ENCODE data around the gene TBC1D3E.
"Not testable (repeated sequence)": the region's sequence is repeated elsewhere in the genome, so short reads cannot be mapped to it uniquely, and the experiment has no call there.

The TBC1D3E gene

DNA sequence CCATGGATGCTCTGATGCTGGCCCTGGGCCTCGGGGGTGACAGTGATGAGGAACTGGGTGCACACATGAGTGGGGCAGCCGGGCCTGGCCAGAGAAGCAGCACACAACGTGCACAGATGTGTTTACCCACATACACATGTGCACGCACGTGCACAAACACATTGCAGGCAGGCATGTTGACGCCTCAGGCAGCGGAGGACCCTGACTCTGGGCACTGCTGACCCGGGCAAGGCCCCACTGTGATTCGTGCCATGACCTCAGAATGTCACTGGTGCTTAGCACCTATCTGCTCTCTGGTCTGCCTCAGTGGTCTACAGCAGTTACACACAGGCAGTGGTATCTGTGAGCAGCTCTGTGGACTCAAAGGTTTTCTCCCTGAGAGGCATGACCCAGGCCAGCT is at the start of gene TBC1D3E:
TBC1D3E (plus strand) TSS at position 301 of the 400 bp plus-strand sequence. CDS start 1,545 bp downstream, outside the sequence.
- not testable (repeated sequence) for DNase-seq (ENCODE audit: low read depth in 1 of 2, low spot score in 1 of 2)

DNA sequence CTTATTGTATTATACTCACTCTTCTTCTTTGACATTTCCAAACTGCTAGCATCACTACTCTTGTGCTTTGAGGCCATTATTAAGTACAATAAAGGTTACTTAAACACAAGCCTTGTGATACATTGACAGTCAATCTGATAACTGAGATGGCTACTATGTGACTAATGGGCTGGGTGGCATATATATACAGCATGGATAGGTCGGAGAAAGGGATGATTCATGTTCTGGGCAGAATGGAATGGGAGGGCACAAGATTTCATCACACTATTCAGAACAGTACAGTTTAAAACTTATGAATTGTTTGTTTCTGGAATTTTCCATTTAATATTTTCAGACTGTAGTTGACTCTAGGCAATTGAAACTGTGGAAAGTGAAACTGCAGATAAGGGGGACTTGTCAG is 40.4 kb upstream of the TBC1D3E start:
- not testable (repeated sequence) for DNase-seq (ENCODE audit: low read depth in 1 of 2, low spot score in 1 of 2)

DNA sequence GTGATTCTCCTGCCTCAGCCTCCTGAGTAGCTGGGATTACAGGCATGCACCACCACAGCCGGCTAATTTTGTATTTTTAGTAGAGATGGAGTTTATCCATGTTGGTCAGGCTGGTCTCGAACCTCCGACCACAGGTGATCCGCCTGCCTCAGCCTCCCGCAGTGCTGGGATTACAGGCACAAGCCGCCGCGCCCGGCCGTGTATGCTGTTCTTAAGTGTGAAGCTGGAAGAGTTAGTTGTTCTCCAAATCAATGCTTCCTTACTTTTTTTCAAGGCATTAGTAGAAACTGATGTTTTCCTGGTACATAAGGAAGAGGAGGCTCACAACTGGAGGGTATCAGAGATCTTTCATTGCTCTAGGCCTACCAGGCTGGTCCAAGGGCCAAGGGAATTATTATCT is 39.6 kb upstream of the TBC1D3E start:
- DNase-seq (ENCODE audit: low read depth in 1 of 2, low spot score in 1 of 2), result not testable (repeated sequence)

DNA sequence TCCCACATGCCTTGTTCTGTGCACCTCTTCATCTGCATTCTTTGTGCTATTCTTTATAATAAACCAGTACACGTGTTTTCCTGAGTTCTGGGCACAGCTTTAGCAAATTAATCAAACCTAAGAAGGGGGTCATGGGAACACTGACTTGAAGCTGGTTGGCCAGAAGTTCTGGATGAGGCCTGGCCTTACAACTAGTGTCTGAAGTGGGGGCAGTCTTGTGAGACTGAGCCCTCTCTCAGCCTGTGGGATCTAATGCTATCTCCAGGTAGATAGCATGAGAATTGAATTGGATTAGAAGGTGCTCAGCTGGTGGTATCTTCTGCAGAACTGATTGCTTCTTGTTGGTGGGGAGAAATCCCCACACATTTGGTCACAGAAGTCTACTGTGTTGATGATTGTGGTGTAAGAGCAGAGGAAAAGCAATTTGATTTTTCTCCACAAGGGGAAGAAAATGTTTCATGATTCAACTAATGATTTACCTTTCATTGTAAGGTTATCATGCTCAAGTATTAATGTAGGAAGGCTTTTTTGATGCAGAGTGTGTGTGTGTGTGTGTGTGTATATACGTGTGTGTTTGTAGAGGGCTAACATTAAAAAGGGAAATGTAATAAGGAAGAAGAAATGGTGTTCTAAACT is 33.6 kb upstream of the TBC1D3E start:
- DNase-seq (ENCODE audit: low read depth in 1 of 2, low spot score in 1 of 2), result not testable (repeated sequence)

DNA sequence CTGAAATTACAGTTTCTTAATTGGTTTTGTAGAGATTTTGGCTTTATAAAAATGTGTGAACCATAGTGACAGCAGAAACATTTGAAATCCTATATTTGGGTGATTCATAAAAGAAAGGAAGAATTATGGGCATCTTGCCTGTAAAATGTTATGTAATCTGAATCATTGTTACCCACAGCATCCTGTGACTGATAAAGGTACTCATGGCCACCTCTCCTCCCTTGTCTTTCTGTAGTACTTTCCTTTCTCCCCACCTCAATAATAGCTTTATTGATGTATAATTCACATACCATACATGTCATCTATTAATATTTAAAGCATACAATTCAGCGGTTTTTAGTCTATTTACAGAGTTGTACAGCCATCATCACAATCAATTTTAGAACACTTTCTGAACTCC is 28.5 kb upstream of the TBC1D3E start:
- DNase-seq (ENCODE audit: low read depth in 1 of 2, low spot score in 1 of 2), result not testable (repeated sequence)

DNA sequence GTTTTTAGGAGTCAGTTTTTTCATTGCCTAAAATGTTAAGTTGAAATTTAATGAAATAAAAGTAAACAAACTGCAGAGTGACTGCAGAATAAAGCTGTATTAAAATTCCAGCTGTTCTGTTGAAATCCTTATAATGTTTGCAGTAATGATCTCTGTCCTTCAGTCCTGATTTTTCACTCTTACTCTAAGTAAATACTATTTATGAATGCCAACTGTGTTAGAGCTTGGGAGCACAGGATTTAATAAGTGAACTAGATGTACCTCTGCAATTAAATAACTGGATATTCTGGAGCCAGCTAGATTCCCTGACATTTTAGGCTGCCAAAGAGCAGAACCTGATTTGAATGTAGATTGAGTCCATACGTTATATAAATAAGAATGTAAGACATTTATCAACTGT is 7.9 kb upstream of the TBC1D3E start:
- DNase-seq (ENCODE audit: low read depth in 1 of 2, low spot score in 1 of 2), result not testable (repeated sequence)

DNA sequence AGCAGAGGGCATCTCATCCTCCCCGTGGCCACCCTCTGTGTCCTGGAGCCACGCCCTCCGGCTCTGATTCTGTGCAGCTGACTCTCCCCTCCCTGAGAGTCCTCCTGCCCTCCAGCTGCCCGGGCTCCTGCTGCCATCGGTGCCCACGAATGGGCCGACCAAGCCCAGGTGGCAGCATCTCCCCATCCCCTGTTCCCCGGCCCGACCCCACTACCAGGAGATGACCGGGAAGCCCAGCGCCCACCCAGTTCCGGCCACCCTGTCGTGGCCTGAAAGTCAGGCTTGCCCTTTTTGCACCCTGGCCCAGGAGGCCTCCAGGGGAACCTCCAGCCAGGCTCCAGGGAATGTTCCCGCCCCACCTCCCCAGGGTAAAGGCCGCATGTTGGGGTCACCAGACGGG is 7.1 kb downstream of the TBC1D3E start:
- not testable (repeated sequence) for DNase-seq (ENCODE audit: low read depth in 1 of 2, low spot score in 1 of 2)

All from activated CD4-positive, alpha-beta T cell treated with anti-CD3 and anti-CD28 coated beads, Interleukin-2, amount 50 U/mL, for 24 hours (primary cell).